Stimulated activated CD4-positive, alpha-beta T cell treated with anti-CD3 and anti-CD28 coated beads, Interleukin-12 subunit alpha, Interleukin-12 subunit beta, amount 100 ng/mL, for 48 hours (primary cell): Measurements from ENCODE around the gene SNX18.
A peak's percentile ranks its signal among the peaks of the same experiment; 100 is the strongest.
"Not testable (repeated sequence)": the region's sequence is repeated elsewhere in the genome, so short reads cannot be mapped to it uniquely, and the experiment has no call there.

Source experiments
- DNase-seq, 3 donors: peaks; one replicate each; pipeline ENCODE4 v3.0.0-alpha.2; 2020; ENCODE audit warnings: low read depth in 2 of 3, low spot score in 1 of 3

Gene SNX18

GRCh38 chr5:54517512-54518145 is at the start of gene SNX18:
SNX18 (plus strand) TSS chr5:54517759; CDS start chr5:54517953, 194 bp downstream.
- peak; percentile 73 to 87 (median 78) for DNase-seq

DNA sequence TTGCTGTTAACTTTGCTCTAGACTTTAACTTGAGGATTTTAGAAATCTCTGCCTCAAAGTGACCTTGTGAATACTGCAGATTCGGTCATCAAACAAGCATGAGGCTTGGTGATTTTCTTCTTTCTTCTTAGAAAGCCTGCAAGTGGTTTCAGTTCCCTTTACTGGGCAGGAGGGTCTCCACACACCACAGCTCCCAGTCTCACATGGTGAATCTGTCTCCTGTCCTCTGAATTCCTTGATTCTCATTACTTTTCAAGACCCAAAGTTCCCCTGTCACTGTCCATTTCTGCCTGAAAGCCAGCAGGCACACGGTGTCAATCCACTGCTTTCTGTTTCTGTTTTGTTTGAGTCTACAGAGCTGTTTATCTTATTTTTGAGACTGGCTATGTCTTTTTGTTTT is 47.9 kb upstream of the SNX18 start:
- no peak for DNase-seq

DNA sequence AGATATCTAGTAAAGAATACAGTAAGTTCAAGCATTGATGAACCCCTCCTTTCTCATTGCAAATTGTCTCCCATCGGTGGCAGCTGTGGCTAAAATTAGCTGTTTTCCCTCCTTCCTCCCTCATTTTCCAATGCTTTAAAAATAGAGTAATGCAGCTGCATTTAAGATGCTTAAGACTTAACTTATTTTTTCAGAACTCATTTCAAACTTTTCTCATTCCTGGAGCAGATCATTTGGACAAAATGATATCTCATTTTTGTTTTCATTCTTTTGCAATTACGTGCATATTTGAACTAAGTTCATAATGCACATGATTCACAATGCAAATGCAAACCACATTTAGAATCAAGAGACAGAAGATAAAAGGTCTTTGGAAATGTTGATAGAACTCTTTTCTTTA is 47.4 kb upstream of the SNX18 start:
- no peak for DNase-seq

DNA sequence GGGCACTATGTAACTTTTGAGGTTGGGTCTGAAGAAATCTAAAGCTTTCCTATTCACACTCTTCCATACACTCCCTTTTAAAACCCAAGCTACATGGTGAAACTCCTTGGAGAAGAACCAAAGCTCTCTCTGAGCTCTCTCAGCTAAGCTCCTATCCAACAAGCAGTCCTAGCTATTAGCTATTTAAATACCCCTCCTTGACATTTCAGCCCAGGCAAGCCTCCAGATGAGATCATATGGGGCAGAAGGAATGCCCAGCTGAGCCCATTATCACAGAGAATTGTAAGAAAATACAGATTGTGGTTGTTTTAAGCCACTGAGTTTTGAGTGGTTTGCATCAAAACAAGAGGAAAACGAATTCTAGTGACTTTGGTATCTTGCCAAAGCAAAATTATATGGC is 46.9 kb upstream of the SNX18 start:
- no peak for DNase-seq

DNA sequence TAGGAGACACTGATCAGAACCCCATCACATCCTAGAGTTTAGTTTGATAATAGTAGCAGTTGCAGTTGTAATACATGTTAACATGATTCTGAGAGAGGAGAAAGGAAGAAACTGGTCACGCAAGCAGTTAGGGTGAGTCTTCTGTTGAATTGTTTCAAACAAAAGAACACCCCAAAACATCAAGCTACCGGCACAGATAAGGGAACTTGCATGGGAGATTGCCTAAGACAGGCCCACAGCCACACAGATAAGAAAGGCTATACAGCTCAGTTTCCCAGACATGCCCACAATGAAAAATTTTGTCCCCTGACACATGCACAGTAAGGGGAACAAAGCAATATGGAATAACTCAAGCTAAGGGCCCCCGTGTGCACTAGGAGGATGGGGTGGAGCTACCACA is 46.2 kb upstream of the SNX18 start:
- DNase-seq = no peak

DNA sequence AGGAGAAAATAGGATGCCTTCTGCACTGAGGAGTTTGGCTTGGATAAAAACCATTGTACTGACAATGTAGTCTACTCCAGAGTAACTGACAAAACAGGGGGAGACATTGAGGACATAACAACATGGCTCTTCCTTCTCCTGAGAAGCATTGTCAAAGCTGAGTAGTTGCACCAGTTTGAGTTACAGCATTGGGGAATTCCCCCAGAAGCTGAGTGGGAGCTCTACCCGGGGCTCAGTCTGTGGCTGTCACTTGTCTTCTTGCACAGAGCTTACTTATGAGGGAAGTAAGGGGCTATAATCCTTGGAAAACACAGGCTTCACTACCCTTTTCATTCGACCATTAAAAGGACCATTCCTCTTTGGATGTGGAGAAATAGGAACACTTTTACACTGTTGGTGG is 40.9 kb upstream of the SNX18 start:
- no peak for DNase-seq

DNA sequence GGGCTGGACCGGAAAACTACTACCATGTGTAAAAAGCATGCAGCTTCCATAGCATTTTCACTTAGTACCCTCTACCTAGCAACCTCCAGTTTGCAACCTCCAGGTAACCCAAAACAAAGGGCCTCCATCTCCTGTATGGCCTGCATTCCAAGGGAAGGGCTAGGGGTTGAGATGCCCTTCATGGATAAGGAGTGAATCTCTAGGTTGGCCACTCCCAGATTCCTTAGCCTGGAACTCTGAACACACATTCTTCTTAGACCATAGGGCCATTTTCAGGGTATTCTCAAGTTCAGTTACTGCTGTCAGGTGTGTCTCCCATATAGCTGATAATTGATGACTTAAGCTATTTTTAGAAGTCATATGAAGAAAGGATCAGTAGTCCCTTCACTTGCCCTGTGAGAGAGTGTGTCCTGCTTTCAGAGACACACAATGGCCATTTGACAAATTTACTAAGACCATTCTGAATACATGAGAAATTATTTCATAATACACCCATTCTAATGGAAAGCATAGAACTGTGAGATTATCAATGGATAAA is 39.5 kb upstream of the SNX18 start:
- no peak for DNase-seq

- no peak for DNase-seq
Observed at GRCh38 chr5:54480296-54480695, 37.3 kb upstream of the SNX18 start.

GRCh38 chr5:54484219-54484894 is 33.2 kb upstream of the SNX18 start:
- DNase-seq = no peak

- DNase-seq = not testable (repeated sequence)
Observed at GRCh38 chr5:54485659-54486058, 31.9 kb upstream of the SNX18 start.

DNA sequence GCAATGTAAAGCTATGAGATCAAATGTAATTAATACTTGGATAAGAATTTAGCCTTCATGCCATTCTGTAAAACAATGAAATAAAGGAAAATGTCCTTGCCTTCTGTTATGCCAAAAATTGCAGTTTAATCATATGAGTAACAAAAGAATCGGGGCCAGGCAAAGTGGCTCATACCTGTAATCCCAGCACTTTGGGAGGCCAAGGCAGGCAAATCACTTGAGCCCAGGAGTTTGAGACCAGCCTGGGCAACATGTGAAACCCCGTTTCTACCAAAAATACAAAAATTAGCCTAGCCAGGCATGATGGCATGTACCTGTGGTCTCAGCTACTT is 27.9 kb upstream of the SNX18 start:
- not testable (repeated sequence) for DNase-seq

DNA sequence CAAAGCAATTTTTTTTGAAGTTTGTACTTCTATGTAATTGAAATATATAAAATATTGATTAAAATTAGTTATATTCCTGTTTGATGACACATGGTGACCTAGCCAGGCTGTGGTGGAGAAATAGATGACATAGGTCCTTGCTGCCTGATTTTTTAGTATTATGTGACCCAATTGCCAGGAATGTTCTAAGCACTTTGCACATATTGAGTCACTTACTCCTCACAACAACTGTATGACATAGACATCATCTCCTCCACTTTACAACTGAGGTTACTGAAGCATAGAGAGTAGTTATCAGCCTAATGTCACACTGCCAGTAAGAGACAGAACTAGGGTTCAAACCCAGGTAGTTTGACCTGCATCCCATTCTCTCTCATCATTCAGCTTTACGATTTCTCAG is 26.2 kb upstream of the SNX18 start:
- DNase-seq = no peak

GRCh38 chr5:54492178-54492577 is 25.4 kb upstream of the SNX18 start:
- DNase-seq = no peak

DNA sequence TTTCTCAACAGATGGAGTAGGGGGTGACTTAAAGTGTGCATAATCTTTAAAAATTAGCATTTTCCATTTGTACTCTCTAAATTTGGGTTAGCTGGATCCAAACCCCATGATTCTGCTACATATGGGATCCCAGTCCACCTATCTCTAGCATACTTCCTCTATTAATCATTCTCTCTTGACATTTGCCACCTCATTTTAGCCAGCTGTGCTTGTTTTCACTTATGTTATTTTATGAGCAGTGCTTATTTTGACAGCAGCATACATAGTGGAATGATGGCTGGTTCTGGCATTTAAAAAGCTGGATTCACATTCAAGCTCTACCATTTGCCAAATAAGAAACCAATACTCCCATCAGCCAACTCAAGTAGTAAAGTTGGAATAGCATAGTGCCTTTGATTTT is 22.5 kb upstream of the SNX18 start:
- no peak for DNase-seq

DNA sequence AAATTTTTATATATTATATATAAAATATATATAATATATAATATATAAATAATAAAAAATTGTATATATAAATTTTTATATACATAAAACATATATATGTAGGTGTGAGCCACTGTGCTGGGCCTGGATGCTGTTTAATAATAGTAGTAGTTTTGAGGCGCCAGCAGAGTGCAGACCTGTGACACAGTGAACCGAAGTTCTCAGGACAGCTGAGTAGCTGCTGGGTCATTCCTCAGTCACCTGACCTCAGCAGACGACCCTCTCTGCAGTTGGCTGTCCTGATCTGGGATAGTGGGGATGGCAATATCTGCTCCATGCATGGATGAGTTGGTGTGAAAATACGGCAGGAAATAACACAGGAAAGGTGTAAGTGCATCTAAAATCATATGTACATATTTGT is 3.3 kb upstream of the SNX18 start:
- DNase-seq = no peak

DNA sequence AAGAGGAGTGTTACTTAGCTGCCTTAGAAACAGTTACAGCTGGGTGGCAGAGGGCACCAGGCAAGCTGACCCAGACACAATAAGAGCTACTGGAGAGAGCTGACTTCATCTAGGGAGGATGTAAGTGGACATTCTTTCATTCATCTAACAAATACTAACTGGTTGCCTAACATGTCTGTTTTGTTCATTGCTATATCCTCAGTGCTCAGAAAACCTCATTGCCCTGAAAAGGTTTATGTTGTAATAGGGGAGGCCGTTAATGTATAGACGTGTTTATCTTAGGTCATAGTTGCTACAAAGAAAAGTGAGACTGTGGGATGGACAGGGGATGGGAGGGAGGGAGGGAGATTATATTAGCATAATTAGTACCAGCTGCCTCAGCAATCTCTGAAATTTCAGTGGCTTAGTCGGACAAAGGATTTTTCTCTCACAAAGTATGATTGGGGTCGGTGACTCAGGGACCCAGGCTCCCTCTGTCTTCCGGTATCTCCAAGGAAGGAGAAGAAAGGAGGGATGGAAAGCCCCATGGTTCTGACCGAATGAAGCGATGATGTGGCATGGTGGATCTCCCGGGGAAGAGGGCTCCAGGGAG is 2.6 kb upstream of the SNX18 start:
- no peak for DNase-seq

GRCh38 chr5:54515634-54516033 is 1.9 kb upstream of the SNX18 start:
- DNase-seq = no peak

DNA sequence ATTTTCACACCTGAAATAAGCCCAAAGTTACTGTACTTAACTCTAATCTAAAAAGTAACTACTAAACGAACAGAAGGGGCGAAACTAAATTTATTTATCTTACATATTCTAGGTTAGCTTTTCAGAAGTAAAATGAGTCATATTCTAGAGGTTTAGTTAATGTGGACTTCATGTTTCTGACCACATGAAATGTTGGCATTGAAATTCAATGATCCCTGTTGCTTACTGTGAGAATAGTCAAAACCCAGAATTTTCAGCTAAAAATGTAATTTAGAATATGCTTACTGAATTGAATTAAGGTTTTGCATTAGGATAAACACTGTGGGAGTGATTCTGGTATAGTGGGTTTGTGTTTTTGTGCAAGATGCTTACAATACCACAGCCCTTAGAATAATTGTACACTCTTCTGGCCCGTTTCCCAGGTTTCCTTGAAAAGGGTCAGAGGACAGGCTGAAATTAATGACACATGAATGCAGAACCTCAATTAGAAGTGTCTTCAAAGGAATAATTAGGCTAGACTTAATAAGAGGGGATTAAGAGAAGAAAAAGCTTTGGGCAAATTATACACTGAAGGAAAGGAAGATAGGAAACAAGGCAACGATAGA is 1.4 kb upstream of the SNX18 start:
- no peak for DNase-seq

DNA sequence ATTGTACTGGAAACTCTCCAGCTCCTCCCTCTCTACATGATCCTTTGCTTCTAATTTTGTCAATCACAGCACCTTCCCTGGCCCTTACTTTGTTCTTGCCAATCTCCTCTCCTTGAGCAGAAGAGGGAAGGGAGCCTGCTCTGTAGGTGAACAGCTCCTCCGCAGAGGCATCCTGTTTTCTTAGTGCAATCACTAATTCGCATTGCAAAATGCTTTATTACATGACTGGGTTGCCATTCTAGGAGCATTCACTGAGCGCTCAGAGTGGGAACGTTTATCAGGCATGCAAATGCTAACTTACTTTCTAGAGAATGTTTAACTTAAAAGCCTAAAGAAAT is 416 bp upstream of the SNX18 start:
- no peak for DNase-seq

DNA sequence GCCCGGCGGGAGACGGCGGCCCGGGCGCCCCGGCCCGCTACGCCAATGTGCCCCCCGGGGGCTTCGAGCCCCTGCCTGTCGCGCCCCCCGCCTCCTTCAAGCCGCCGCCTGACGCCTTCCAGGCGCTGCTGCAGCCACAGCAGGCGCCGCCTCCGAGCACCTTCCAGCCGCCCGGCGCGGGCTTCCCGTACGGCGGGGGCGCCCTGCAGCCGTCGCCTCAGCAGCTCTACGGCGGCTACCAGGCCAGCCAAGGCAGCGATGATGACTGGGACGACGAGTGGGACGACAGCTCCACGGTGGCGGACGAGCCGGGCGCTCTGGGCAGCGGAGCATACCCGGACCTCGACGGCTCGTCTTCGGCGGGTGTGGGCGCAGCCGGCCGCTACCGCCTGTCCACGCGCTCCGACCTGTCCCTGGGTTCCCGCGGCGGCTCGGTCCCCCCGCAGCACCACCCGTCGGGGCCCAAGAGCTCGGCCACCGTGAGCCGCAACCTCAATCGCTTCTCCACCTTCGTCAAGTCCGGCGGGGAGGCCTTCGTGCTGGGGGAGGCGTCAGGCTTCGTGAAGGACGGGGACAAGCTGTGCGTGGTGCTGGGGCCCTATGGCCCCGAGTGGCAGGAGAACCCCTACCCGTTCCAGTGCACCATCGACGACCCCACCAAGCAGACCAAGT is 723 bp downstream of the SNX18 start:
- DNase-seq = peak; percentile 24 to 44 (median 33)

DNA sequence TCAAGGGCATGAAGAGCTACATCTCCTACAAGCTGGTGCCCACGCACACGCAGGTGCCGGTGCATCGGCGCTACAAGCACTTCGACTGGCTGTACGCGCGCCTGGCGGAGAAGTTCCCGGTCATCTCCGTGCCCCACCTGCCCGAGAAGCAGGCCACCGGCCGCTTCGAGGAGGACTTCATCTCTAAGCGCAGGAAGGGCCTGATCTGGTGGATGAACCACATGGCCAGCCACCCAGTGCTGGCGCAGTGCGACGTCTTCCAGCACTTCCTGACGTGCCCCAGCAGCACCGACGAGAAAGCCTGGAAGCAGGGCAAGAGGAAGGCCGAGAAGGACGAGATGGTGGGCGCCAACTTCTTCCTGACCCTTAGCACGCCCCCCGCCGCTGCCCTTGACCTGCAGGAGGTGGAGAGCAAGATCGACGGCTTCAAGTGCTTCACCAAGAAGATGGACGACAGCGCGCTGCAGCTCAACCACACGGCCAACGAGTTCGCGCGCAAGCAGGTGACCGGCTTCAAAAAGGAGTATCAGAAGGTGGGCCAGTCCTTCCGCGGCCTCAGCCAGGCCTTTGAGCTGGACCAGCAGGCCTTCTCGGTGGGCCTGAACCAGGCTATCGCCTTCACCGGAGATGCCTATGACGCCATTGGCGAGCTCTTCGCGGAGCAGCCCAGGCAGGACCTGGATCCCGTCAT is 1.4 kb downstream of the SNX18 start:
- no peak for DNase-seq
